HG03558 (cell line): ENCODE measurements around the gene SARS2.

ENCODE experiments used
- ATAC-seq: cut with Tn5 transposase; IDR thresholded peaks from one replicate; pipeline ENCODE4 v1.9.1; 2021; ENCODE audit warnings: moderate number of reproducible peaks; ENCODE audit not compliant: unreplicated experiment; ENCODE audit errors: extremely low read depth

Gene SARS2

DNA sequence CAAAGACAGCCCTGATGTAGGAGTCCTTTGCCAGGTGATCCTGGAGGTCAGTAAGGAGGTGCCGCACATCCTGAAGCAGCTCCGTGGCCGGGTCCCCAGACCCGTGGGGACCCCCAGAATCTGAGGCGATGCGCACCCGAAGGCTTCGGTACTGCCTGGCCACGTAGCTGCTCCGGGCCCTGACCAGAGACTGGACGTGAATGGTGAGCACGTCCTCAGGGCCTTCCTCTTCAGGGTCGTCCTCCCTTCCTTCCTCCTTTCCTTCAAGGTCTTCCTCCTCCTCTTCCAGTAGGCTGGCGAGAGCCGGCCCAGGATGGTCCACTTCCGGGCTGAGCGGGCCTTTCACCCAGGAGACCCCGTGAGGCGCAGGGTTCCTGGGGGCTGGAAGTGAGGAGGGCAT lies 60.0 kb downstream of the SARS2 start:
- no peak for ATAC-seq

GRCh38 chr19:38869836-38870607 lies 60.5 kb downstream of the SARS2 start:
- no peak for ATAC-seq

GRCh38 chr19:38869160-38869835 lies 61.3 kb downstream of the SARS2 start:
- ATAC-seq: no peak

- no peak for ATAC-seq
These were observed 62.0 kb downstream of the SARS2 start for GRCh38 chr19:38868551-38868950.

DNA sequence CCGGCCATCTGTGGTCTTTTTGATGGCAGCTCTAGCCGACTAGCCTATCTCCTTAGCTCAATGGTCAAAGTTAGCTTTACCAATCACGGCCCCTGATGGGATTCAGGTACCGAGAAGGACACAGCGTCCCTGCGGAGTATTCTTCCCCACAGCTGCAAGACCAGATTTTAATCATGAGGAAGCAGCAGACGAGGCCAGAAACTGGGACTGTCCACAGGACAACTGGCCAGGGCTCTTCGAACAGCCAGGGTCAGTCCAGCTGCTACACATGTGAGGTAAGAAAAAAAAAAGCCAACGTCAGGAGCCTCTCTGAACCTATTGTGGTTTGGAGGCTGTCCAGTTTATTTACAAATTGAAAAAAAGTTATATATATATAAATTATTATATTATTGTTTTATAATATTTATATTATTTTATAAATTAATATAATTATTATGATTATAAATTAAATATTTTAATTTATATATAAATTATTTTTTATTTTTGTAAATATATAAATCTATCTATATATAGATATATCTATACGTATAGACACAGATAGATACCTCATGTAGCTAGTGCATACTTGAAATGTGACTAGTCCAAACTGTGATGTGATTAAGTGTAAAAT lies 63.3 kb downstream of the SARS2 start:
- ATAC-seq: no peak
